Right ventricle myocardium inferior (tissue), 1 donor: ENCODE results near the gene CWF19L1. TPM values are rescaled to one million over a fixed set of nuclear protein-coding genes. Genes with fewer than 3 reads are reported as not detected.

Source experiments
- ATAC-seq: fragments of 200-7000 bp; cut with Tn5 transposase; one replicate; pipeline ENCODE4 v1.9.1; 2020; ENCODE audit warnings: mild to moderate bottlenecking, moderate library complexity
- DNase-seq: peaks from one replicate; pipeline ENCODE4 v3.0.0; 2021; ENCODE audit errors: missing footprints
- intact Hi-C: fragments of 100-400 bp; cut with DNase I; formaldehyde crosslinking; loops from one replicate; pipeline ENCODE4 v1.11.0; 2022
- total RNA-seq: library from RNA; stranded (reverse); fragmentation: NEBNext Ultra II Directional; extraction: Animal tissue kit (Norgen Biotek cat#: 25700); gene quantifications from one replicate; pipeline ENCODE4 v1.2.1, GENCODE V29; 2021
- donor health status: DM: no; HTN: yes; CAD: no; lungs with severe emphysema.

Gene CWF19L1
- total RNA-seq, 1 donor from 2014 or later = 12.9 TPM

- intact Hi-C loops = loop anchor here (10.0 kb wide), 1 partner anchor 78 kb away; the partner anchor contains the start of gene CWF19L1
- DNase-seq = peak; percentile 71
- peak; percentile 47 for ATAC-seq
These were observed 80.9 kb downstream of the CWF19L1 start for GRCh38 chr10:100186253-100187212.

DNA sequence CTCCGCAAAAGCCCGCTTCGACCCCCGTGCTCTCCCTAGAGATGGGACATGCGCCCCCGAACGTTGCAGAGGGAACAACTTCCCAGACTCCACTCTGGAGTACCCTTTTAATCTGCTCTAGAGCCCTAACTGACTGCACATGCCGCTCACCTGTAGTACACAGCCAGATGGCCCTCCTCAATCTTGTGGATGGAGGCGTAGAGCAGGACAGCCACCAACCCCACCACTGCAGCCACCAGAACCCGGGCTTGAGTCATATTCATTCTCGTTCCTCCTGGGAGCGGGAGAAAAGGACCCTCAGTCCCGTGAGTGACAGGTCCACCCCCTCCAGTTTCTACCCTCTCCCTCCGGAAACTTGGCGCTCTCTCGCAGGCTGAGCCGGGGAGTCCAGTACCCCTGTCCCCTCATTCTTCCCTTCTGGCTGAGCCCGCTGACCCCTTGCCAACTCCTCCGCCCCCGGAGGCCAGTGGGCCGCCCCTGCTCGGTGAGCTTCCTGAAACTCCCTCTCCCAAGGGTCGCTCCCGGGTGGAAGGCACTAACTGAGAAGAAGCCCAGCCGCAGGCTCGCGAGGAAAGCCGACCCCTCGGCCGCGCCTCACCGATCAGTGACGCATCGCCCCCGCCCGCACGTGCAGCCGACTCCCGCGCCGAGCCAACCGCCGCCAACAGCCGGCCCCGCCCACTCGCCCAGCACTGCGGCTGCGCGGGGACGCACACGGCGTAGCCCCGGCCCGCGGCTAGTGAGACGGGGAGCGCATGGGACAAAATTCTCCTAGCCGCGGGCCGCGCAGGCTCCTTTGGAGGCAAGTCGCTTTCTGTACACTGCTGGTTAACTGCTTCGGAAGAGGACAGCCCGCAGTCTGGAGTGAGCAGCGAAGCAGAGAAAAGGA is 81.8 kb downstream of the CWF19L1 start, which contains the start of gene ERLIN1:
TSS of gene ERLIN1 (minus strand) at position 666 of the 889 bp plus-strand sequence. CDS start at position 263, 403 bp downstream.
- peak; percentile 99 for ATAC-seq
- peak; percentile 96 for DNase-seq
- intact Hi-C loops = loop anchor here (10.0 kb wide), 1 partner anchor 79 kb away; the partner anchor contains the start of gene CWF19L1

- intact Hi-C loops = loop anchor here (10.0 kb wide), 1 partner anchor 80 kb away; the partner anchor contains the start of gene CWF19L1
- no peak for DNase-seq
- no peak for ATAC-seq
These were observed 82.6 kb downstream of the CWF19L1 start for GRCh38 chr10:100184840-100185239.

GRCh38 chr10:100184426-100184825 is 83.0 kb downstream of the CWF19L1 start:
- ATAC-seq (no peak), DNase-seq (no peak)
- intact Hi-C loops = loop anchor here (10.0 kb wide), 1 partner anchor 80 kb away; the partner anchor contains the start of gene CWF19L1

DNA sequence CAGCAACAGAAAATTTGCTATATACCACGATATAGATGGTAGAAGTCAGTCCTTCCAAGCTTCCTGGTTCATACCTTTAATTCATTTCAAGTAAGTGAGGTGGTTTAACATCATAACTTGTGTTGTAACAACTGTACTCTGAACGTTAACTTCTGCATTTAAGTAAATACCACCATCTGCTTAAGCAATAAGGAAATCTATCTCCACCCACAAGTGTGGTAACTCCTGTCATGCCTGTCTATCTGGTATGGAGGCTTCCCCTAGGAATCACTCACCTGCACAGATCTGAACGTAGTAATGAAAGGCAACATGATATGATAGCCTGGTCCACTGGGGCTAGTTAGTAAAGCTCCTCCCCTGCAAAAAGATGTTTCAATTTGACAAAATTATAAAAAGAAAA is 84.0 kb downstream of the CWF19L1 start:
- intact Hi-C loops = loop anchor here (10.0 kb wide), 1 partner anchor 81 kb away; the partner anchor contains the start of gene CWF19L1
- DNase-seq = no peak
- no peak for ATAC-seq

- intact Hi-C loops = loop anchor here (10.0 kb wide), 1 partner anchor 82 kb away; the partner anchor contains the start of gene CWF19L1
- DNase-seq = no peak
These were observed 84.5 kb downstream of the CWF19L1 start for GRCh38 chr10:100182908-100183307.

More at GRCh38 chr10:100182908-100183307, 84.5 kb downstream of the CWF19L1 start:
- ATAC-seq = no peak

Other genes starting within 250 kb of the CWF19L1 start
- gene CPN1, start 185.8 kb downstream of the CWF19L1 start, total RNA-seq = not detected
- gene ERLIN1, start 81.6 kb downstream of the CWF19L1 start, total RNA-seq = 10.7 TPM
- 10.0 TPM for gene CHUK, start 38.0 kb downstream of the CWF19L1 start, total RNA-seq
- 20.9 TPM for gene BLOC1S2, start 19.0 kb upstream of the CWF19L1 start, total RNA-seq
- gene PKD2L1, start 62.6 kb upstream of the CWF19L1 start, total RNA-seq = not detected
- gene SCD, start 79.6 kb upstream of the CWF19L1 start, total RNA-seq = 53.6 TPM
- gene WNT8B, start 195.4 kb upstream of the CWF19L1 start, total RNA-seq = not detected